Muscle layer of duodenum (tissue), 2 donors: ENCODE measurements around the gene CD200.

ENCODE experiments used
- H3K27ac ChIP-seq: one replicate; pipeline ENCODE4 v1.7.0; 2013; ENCODE audit warnings: mild to moderate bottlenecking, low read length
- H3K27me3 ChIP-seq: one replicate; pipeline ENCODE4 v1.7.0; 2013; ENCODE audit warnings: low read depth, mild to moderate bottlenecking, control low read depth, low read length
- H3K36me3 ChIP-seq, 2 donors: one replicate each; pipeline ENCODE4 v1.7.0; 2013; ENCODE audit warnings: low read length in 2 of 2, control low read depth in 1 of 2, mild to moderate bottlenecking in 1 of 2; ENCODE audit not compliant: insufficient read depth in 2 of 2, control insufficient read depth in 1 of 2
- H3K4me1 ChIP-seq, 2 donors: one replicate each; pipeline ENCODE4 v1.7.0; 2013; ENCODE audit warnings: low read length in 2 of 2, mild to moderate bottlenecking in 2 of 2, control low read depth in 1 of 2, moderate library complexity in 1 of 2; ENCODE audit not compliant: insufficient read depth in 2 of 2, control insufficient read depth in 1 of 2
- H3K4me3 ChIP-seq, 2 donors: one replicate each; pipeline ENCODE4 v1.7.0; 2013; ENCODE audit warnings: low read length in 2 of 2, low read depth in 1 of 2, mild to moderate bottlenecking in 1 of 2
- H3K9me3 ChIP-seq, 2 donors: one replicate each; pipeline ENCODE4 v1.7.0; 2013; ENCODE audit warnings: low read length in 2 of 2, control low read depth in 1 of 2, mild to moderate bottlenecking in 1 of 2; ENCODE audit not compliant: control insufficient read depth in 1 of 2
- donor health status: healthy.

Gene CD200

GRCh38 chr3:112405845-112406244 is 72.9 kb downstream of the CD200 start:
- H3K4me3 ChIP-seq = no peak overlapping the region
- no peaks in the 10 kb centered on the region for H3K9me3 ChIP-seq
- no peaks in the 10 kb centered on the region for H3K36me3 ChIP-seq
- no peak overlapping the region for H3K27ac ChIP-seq
- H3K27me3 ChIP-seq = no peaks in the 10 kb centered on the region
- no peaks in the 10 kb centered on the region for H3K4me1 ChIP-seq

DNA sequence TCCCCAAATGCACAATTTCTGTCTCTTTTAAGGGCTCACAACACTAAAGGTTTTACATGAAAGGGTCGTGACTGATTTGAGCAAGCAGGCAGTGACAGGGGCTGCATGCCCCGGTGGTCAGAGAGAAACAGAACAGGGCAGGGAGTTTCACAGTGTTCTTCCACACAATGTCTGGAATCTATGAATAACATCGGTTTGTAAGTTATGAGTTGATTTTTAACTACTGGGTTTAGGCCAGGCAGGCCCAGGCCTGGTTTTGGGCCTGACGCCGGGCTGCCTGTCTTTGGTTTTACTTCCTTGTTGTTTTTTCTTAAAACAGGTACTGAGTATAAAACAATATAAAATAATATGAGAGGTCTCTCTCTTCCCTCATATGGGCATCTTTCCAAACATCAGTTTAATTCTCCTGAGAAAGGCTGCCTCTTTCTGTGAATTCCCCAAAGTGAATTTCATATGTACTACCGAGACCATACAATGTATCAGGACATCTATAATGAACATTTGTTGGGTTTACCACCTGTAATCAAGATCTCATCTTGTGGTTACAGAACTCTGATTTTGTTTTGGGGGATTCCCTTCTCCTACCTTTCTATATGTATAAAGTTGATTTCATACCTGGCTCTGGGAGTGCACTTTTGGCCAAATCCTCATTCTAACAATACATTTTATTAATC is 74.4 kb downstream of the CD200 start:
- H3K27ac ChIP-seq = no peak overlapping the region

GRCh38 chr3:112407888-112408702 is 75.1 kb downstream of the CD200 start:
- Histone ChIP-seq H3K4me3 (no peak overlapping the region), H3K27ac (no peak overlapping the region)

More for the DNA sequence above, 74.4 kb downstream of the CD200 start:
- Histone ChIP-seq H3K4me3 (no peak overlapping the region), H3K27me3 (no peaks in the 10 kb centered on the region), H3K4me1 (no peaks in the 10 kb centered on the region), H3K9me3 (no peaks in the 10 kb centered on the region), H3K36me3 (no peaks in the 10 kb centered on the region)

GRCh38 chr3:112409041-112409440 is 76.1 kb downstream of the CD200 start:
- Histone ChIP-seq H3K27me3 (no peaks in the 10 kb centered on the region), H3K27ac (no peak overlapping the region), H3K4me1 (no peaks in the 10 kb centered on the region), H3K4me3 (no peak overlapping the region), H3K9me3 (no peaks in the 10 kb centered on the region), H3K36me3 (no peaks in the 10 kb centered on the region)

More at GRCh38 chr3:112407888-112408702, 75.1 kb downstream of the CD200 start:
- Histone ChIP-seq H3K36me3 (no peaks in the 10 kb centered on the region), H3K9me3 (no peaks in the 10 kb centered on the region), H3K27me3 (no peaks in the 10 kb centered on the region), H3K4me1 (no peaks in the 10 kb centered on the region)

DNA sequence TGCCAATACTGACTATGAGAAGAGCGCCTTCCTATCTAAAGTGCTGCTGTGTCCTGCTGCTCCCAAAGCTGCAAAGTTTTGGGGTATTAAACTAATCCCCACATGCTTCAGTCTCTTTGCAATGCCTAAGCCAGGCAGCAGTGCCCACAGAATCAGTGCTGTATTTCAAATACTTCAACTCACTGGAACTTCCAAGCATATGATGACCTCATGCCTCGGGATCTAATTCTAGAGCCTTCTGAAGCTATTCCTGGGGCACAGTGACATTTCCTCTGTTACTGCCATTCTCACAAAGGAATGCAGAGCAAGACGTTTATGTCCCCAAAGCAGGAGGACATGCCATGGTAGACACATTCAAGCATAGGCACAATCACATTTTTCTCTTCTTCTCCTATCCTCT is 78.5 kb downstream of the CD200 start:
- H3K9me3 ChIP-seq = no peaks in the 10 kb centered on the region

More for the DNA sequence above, 78.5 kb downstream of the CD200 start:
- Histone ChIP-seq H3K36me3 (no peaks in the 10 kb centered on the region), H3K4me3 (no peak overlapping the region), H3K27me3 (no peaks in the 10 kb centered on the region), H3K4me1 (no peaks in the 10 kb centered on the region), H3K27ac (no peak overlapping the region)
